ENCODE data around the gene C2CD3.
"Not testable (repeated sequence)": the region's sequence is repeated elsewhere in the genome, so short reads cannot be mapped to it uniquely, and the experiment has no call there.

C2CD3 gene

DNA sequence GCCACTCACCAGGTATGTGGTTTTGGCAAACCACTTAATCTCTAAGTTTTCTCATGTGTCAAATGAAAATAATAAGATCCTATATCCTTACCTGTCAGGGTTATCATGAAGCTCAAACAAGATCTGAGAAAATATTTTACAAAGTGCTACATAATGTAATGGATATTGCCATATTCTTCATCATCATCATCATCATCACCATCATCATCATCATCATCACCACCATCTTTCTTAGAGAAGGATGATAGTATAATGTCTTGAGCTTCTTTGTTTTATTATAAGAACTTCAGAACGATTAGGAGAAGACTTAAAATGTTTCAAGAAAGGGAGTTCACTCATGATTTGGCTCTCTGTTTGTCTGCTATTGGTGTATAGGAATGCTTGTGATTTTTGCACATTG lies 89.4 kb downstream of the C2CD3 start:
- Histone ChIP-seq H3K9ac (ENCODE audit: low read depth, low read length) (no peak overlapping the region), H3K36me3 (ENCODE audit: control insufficient read depth, insufficient read depth, low read length) (no peaks in the 10 kb centered on the region), H3K27me3 (ENCODE audit: control insufficient read depth, insufficient read depth, low read length) (no peaks in the 10 kb centered on the region), H3K4me1 (ENCODE audit: control insufficient read depth, insufficient read depth, low read length) (no peaks in the 10 kb centered on the region), H3K9me3 (ENCODE audit: control insufficient read depth, insufficient read depth, low read length) (no peaks in the 10 kb centered on the region), H3K4me3 (ENCODE audit: low read depth, low read length) (no peak overlapping the region)

DNA sequence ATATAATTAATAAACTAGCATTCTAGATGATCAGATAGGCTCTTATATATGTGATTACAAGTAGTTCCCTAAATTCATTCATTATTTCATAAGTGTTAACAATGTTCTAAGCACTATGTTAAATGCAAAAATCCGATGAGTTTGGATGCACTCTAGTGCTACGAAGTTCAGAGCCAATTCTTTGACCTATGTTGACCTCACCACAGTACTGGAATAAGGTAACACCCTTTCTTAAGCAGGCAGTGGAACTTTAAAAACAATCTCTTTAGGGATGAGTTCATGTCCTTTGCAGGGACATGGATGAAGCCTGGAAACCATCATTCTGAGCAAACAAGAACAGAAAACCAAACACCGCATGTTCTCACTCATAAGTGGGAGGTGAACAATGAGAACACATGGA lies 93.6 kb downstream of the C2CD3 start:
- Histone ChIP-seq H3K4me1 (ENCODE audit: control insufficient read depth, insufficient read depth, low read length) (no peaks in the 10 kb centered on the region), H3K27me3 (ENCODE audit: control insufficient read depth, insufficient read depth, low read length) (no peaks in the 10 kb centered on the region), H3K36me3 (ENCODE audit: control insufficient read depth, insufficient read depth, low read length) (no peaks in the 10 kb centered on the region), H3K4me3 (ENCODE audit: low read depth, low read length) (no peak overlapping the region), H3K9me3 (ENCODE audit: control insufficient read depth, insufficient read depth, low read length) (no peaks in the 10 kb centered on the region), H3K9ac (ENCODE audit: low read depth, low read length) (no peak overlapping the region)

GRCh38 chr11:74072721-74073120 lies 98.1 kb downstream of the C2CD3 start:
- no peaks in the 10 kb centered on the region for H3K4me1 ChIP-seq (ENCODE audit: control insufficient read depth, insufficient read depth, low read length)

DNA sequence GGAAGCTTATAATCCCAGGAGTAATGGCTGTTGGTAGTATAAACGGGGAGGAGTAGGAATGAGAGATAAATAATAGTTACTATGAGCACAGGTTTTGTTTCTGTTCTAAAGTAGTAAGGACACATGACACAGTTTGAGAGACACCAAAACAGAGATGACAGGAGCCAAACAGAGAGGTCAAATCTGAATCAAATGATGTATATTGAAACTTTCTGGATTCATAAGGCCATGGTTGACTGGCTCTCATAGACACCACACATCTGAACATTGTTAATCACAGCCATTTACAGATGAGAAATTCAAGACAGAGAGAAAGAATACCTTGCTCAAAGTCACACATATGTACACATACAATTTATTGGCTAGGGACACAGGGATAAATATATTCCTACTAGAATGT lies 98.5 kb downstream of the C2CD3 start:
- H3K36me3 ChIP-seq (ENCODE audit: control insufficient read depth, insufficient read depth, low read length): no peaks in the 10 kb centered on the region

More at GRCh38 chr11:74072721-74073120, 98.1 kb downstream of the C2CD3 start:
- Histone ChIP-seq H3K9me3 (ENCODE audit: control insufficient read depth, insufficient read depth, low read length) (no peaks in the 10 kb centered on the region), H3K4me3 (ENCODE audit: low read depth, low read length) (no peak overlapping the region), H3K27me3 (ENCODE audit: control insufficient read depth, insufficient read depth, low read length) (no peaks in the 10 kb centered on the region), H3K9ac (ENCODE audit: low read depth, low read length) (no peak overlapping the region), H3K36me3 (ENCODE audit: control insufficient read depth, insufficient read depth, low read length) (no peaks in the 10 kb centered on the region)

GRCh38 chr11:74070723-74071492 lies 99.9 kb downstream of the C2CD3 start:
- H3K9ac ChIP-seq (ENCODE audit: low read depth, low read length): no peak overlapping the region
- no peaks in the 10 kb centered on the region for H3K9me3 ChIP-seq (ENCODE audit: control insufficient read depth, insufficient read depth, low read length)
- no peaks in the 10 kb centered on the region for H3K4me1 ChIP-seq (ENCODE audit: control insufficient read depth, insufficient read depth, low read length)
- H3K36me3 ChIP-seq (ENCODE audit: control insufficient read depth, insufficient read depth, low read length): no peaks in the 10 kb centered on the region
- no peaks in the 10 kb centered on the region for H3K27me3 ChIP-seq (ENCODE audit: control insufficient read depth, insufficient read depth, low read length)
- no peak overlapping the region for H3K4me3 ChIP-seq (ENCODE audit: low read depth, low read length)

More for the DNA sequence above, 98.5 kb downstream of the C2CD3 start:
- H3K27me3 ChIP-seq (ENCODE audit: control insufficient read depth, insufficient read depth, low read length): no peaks in the 10 kb centered on the region
- no peak overlapping the region for H3K9ac ChIP-seq (ENCODE audit: low read depth, low read length)
- no peaks in the 10 kb centered on the region for H3K9me3 ChIP-seq (ENCODE audit: control insufficient read depth, insufficient read depth, low read length)
- no peak overlapping the region for H3K4me3 ChIP-seq (ENCODE audit: low read depth, low read length)
- H3K4me1 ChIP-seq (ENCODE audit: control insufficient read depth, insufficient read depth, low read length): no peaks in the 10 kb centered on the region

DNA sequence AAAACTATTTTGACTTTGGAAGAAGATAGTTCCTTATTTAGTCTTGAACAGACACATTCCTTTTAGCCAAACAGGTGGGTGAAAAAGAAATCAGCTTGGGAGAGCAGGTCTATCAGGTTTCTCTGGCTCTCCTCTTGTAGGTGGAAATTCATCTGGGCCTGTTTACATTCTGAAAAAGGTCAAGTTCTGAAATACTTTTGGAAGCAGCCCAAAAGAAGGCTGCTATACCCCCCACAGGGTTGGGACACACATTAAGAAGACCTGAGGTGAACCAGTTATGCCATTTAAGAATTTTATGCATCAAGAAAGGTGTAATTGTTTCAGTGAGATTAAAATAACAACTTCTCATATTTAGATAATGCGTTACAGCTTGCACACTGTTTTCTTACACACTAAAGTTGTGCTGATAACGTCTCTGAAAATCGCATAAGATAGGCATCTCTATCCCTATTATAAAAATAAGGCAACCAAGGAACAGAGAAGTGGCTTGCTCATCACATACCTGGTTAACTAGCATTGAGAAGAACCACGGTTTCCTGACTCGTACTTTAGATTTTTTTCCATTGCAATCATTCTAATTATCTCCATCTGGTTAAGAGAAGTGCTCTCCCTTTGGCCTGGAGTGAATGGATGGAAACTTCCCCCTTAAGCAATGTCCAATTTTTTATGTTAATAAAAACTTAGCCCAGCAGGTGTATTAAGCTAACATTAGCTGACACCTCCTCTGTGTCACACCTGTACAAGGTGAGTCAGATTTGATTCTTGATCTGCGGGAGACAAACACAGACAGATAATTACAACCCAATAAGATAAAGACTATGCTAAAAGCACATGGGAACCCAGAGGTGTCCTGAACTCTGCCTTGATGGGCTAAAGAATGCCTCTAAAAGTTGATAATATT lies 101.4 kb downstream of the C2CD3 start:
- H3K36me3 ChIP-seq (ENCODE audit: control insufficient read depth, insufficient read depth, low read length): no peaks in the 10 kb centered on the region
- H3K4me3 ChIP-seq (ENCODE audit: low read depth, low read length): no peak overlapping the region
- no peaks in the 10 kb centered on the region for H3K4me1 ChIP-seq (ENCODE audit: control insufficient read depth, insufficient read depth, low read length)

DNA sequence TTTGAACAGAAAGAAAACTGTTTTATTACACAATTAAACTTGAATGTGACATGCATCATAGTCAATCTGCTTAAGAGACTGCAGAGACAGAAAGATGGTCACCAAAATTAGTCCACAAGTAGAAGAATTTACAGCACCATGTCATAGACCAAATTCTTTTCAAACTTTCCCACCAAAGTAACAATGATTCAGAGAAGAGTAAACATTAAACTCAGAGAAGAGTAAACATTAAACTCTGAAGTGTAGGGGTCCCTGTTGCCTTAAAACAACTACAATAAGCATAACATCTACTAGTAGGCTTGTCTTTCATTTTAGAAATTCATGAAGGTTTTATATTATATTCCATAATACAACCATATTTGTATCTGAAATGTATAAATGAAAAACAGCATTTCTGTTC lies 104.1 kb downstream of the C2CD3 start:
- not testable (repeated sequence) for H3K4me3 ChIP-seq (ENCODE audit: low read depth, low read length); H3K4me1 ChIP-seq (ENCODE audit: control insufficient read depth, insufficient read depth, low read length); H3K9me3 ChIP-seq (ENCODE audit: control insufficient read depth, insufficient read depth, low read length); H3K27me3 ChIP-seq (ENCODE audit: control insufficient read depth, insufficient read depth, low read length); H3K9ac ChIP-seq (ENCODE audit: low read depth, low read length); H3K36me3 ChIP-seq (ENCODE audit: control insufficient read depth, insufficient read depth, low read length)

More for the DNA sequence above, 101.4 kb downstream of the C2CD3 start:
- no peaks in the 10 kb centered on the region for H3K27me3 ChIP-seq (ENCODE audit: control insufficient read depth, insufficient read depth, low read length)
- H3K9me3 ChIP-seq (ENCODE audit: control insufficient read depth, insufficient read depth, low read length): no peaks in the 10 kb centered on the region
- no peak overlapping the region for H3K9ac ChIP-seq (ENCODE audit: low read depth, low read length)

DNA sequence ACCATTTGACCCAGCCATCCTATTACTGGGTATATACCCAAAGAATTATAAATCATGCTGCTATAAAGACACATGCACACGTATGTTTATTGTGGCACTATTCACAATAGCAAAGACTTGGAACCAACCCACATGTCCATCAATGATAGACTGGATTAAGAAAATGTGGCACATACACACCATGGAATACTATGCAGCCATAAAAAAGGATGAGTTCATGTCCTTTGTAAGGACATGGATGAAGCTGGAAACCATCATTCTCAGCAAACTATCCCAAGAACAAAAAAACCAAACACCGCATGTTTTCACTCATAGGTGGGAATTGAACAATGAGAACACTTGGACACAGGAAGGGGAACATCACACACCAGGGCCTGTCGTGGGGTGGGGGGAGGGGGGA lies 105.3 kb downstream of the C2CD3 start:
- not testable (repeated sequence) for H3K4me3 ChIP-seq (ENCODE audit: low read depth, low read length); H3K9ac ChIP-seq (ENCODE audit: low read depth, low read length); H3K36me3 ChIP-seq (ENCODE audit: control insufficient read depth, insufficient read depth, low read length); H3K4me1 ChIP-seq (ENCODE audit: control insufficient read depth, insufficient read depth, low read length); H3K9me3 ChIP-seq (ENCODE audit: control insufficient read depth, insufficient read depth, low read length); H3K27me3 ChIP-seq (ENCODE audit: control insufficient read depth, insufficient read depth, low read length)

GRCh38 chr11:74063628-74064027 lies 107.2 kb downstream of the C2CD3 start:
- not testable (repeated sequence) for H3K9ac ChIP-seq (ENCODE audit: low read depth, low read length); H3K27me3 ChIP-seq (ENCODE audit: control insufficient read depth, insufficient read depth, low read length); H3K4me1 ChIP-seq (ENCODE audit: control insufficient read depth, insufficient read depth, low read length); H3K4me3 ChIP-seq (ENCODE audit: low read depth, low read length); H3K36me3 ChIP-seq (ENCODE audit: control insufficient read depth, insufficient read depth, low read length); H3K9me3 ChIP-seq (ENCODE audit: control insufficient read depth, insufficient read depth, low read length)

DNA sequence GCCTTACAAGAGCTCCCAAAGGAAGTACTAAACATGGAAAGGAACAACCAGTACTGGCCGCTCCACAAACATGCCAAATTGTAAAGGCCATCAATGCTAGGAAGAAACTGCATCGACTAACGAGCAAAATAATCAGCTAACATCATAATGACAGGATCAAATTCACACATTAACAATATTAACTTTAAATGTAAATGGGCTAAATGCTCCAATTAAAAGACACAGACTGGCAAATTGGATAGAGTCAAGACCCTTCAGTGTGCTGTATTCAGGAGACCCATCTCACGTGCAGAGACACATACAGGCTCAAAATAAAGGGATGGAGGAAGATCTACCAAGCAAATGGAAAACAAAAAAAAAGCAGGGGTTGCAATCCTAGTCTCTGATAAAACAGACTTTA lies 109.2 kb downstream of the C2CD3 start:
- H3K9me3 ChIP-seq (ENCODE audit: control insufficient read depth, insufficient read depth, low read length); H3K36me3 ChIP-seq (ENCODE audit: control insufficient read depth, insufficient read depth, low read length); H3K9ac ChIP-seq (ENCODE audit: low read depth, low read length); H3K27me3 ChIP-seq (ENCODE audit: control insufficient read depth, insufficient read depth, low read length); H3K4me1 ChIP-seq (ENCODE audit: control insufficient read depth, insufficient read depth, low read length); H3K4me3 ChIP-seq (ENCODE audit: low read depth, low read length): not testable (repeated sequence)

GRCh38 chr11:74057249-74058151 lies 113.3 kb downstream of the C2CD3 start:
- no peaks in the 10 kb centered on the region for H3K36me3 ChIP-seq (ENCODE audit: control insufficient read depth, insufficient read depth, low read length)
- H3K9ac ChIP-seq (ENCODE audit: low read depth, low read length): no peak overlapping the region
- no peaks in the 10 kb centered on the region for H3K4me1 ChIP-seq (ENCODE audit: control insufficient read depth, insufficient read depth, low read length)
- no peaks in the 10 kb centered on the region for H3K9me3 ChIP-seq (ENCODE audit: control insufficient read depth, insufficient read depth, low read length)
- no peak overlapping the region for H3K4me3 ChIP-seq (ENCODE audit: low read depth, low read length)
- no peaks in the 10 kb centered on the region for H3K27me3 ChIP-seq (ENCODE audit: control insufficient read depth, insufficient read depth, low read length)
